Measurements from ENCODE around the gene TANGO6. TPM values are rescaled to one million over a fixed set of nuclear protein-coding genes. Genes with fewer than 3 reads are reported as not detected.

Gene TANGO6
- polyA plus RNA-seq, 1 donor (not counting 4 experiments of a cell fraction or from before 2014, with no cell fraction given) = 13.1 TPM

GRCh38 chr16:69040144-69040909, 197.0 kb downstream of the TANGO6 start:
- H4K20me1 ChIP-seq (ENCODE audit: control insufficient read depth, extremely low read depth, insufficient read depth, low read length) = no peaks in the 10 kb centered on the region
- dilution Hi-C loops (cut with MboI; ENCODE audit: extremely low pct_ligation_motif_present, low sequenced_read_pairs) = no loop called here
- peak overlapping the region; percentile 8 for H3K4me2 ChIP-seq (ENCODE audit: control insufficient read depth, extremely low read depth, insufficient read depth, low read depth, low read length)
- H3K4me3 ChIP-seq (ENCODE audit: control insufficient read depth in 2 of 3, extremely low read depth in 1 of 3, insufficient read depth in 2 of 3, low read depth in 1 of 3, low read length in 3 of 3) = no peak overlapping the region
- no peaks in the 10 kb centered on the region for H3K27me3 ChIP-seq (ENCODE audit: control insufficient read depth, extremely low read depth, insufficient read depth, low read length)
- H3K9ac ChIP-seq (ENCODE audit: control insufficient read depth, extremely low read depth, insufficient read depth, low read length) = no peak overlapping the region
- H3K4me1 ChIP-seq (ENCODE audit: control insufficient read depth, extremely low read depth, insufficient read depth, low read length) = peaks cover 29% of the 10 kb centered on the region
- H2AFZ ChIP-seq (ENCODE audit: control insufficient read depth, low read length) = no peak overlapping the region
- H3K9me3 ChIP-seq (ENCODE audit: control insufficient read depth, low read depth, low read length) = peaks cover 2% of the 10 kb centered on the region
- peak overlapping the region; percentile 37 for H3K27ac ChIP-seq (ENCODE audit: control insufficient read depth, insufficient read depth, low read length)
- TF ChIP-seq EZH2 (IDR thresholded peaks at IDR 0.05; ENCODE audit: low read length) = no peak
- TF ChIP-seq, protein P1, sequence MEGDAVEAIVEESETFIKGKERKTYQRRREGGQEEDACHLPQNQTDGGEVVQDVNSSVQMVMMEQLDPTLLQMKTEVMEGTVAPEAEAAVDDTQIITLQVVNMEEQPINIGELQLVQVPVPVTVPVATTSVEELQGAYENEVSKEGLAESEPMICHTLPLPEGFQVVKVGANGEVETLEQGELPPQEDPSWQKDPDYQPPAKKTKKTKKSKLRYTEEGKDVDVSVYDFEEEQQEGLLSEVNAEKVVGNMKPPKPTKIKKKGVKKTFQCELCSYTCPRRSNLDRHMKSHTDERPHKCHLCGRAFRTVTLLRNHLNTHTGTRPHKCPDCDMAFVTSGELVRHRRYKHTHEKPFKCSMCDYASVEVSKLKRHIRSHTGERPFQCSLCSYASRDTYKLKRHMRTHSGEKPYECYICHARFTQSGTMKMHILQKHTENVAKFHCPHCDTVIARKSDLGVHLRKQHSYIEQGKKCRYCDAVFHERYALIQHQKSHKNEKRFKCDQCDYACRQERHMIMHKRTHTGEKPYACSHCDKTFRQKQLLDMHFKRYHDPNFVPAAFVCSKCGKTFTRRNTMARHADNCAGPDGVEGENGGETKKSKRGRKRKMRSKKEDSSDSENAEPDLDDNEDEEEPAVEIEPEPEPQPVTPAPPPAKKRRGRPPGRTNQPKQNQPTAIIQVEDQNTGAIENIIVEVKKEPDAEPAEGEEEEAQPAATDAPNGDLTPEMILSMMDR (optimal IDR thresholded peaks at IDR 0.05 in 1 of 3, IDR thresholded peaks at IDR 0.05 in 1 of 3, conservative IDR thresholded peaks at IDR 0.05 in 1 of 3; ENCODE audit: extremely low read depth in 1 of 3, insufficient read depth in 2 of 3, low read length in 3 of 3) = no peak
- FAIRE-seq = peak; percentile 94
- DNase-seq (ENCODE audit: low read depth, low spot score) = no peak
- no peaks in the 10 kb centered on the region for H3K79me2 ChIP-seq (ENCODE audit: control insufficient read depth, insufficient read depth, low read length)
- H3K9me1 ChIP-seq (ENCODE audit: control insufficient read depth, extremely low read depth, insufficient read depth, low read length) = no peaks in the 10 kb centered on the region
- H3K36me3 ChIP-seq (ENCODE audit: control insufficient read depth in 2 of 2, extremely low read depth in 1 of 2, insufficient read depth in 2 of 2, low read length in 2 of 2) = peaks cover 1 to 3% of the 10 kb centered on the region in 2 experiments

GRCh38 chr16:69048328-69049120, 205.2 kb downstream of the TANGO6 start:
- no peak overlapping the region for H2AFZ ChIP-seq (ENCODE audit: control insufficient read depth, low read length)
- dilution Hi-C loops (cut with MboI; ENCODE audit: extremely low pct_ligation_motif_present, low sequenced_read_pairs) = no loop called here
- no peaks in the 10 kb centered on the region for H3K9me1 ChIP-seq (ENCODE audit: control insufficient read depth, extremely low read depth, insufficient read depth, low read length)
- no peak for FAIRE-seq
- no peaks in the 10 kb centered on the region for H4K20me1 ChIP-seq (ENCODE audit: control insufficient read depth, extremely low read depth, insufficient read depth, low read length)
- H3K9ac ChIP-seq (ENCODE audit: control insufficient read depth, extremely low read depth, insufficient read depth, low read length) = no peak overlapping the region
- H3K27ac ChIP-seq (ENCODE audit: control insufficient read depth, insufficient read depth, low read length) = no peak overlapping the region
- H3K4me2 ChIP-seq (ENCODE audit: control insufficient read depth, extremely low read depth, insufficient read depth, low read depth, low read length) = no peak overlapping the region
- TF ChIP-seq EZH2 (IDR thresholded peaks at IDR 0.05; ENCODE audit: low read length) = no peak
- TF ChIP-seq, protein P1 (optimal IDR thresholded peaks at IDR 0.05 in 1 of 3, IDR thresholded peaks at IDR 0.05 in 1 of 3, conservative IDR thresholded peaks at IDR 0.05 in 1 of 3; ENCODE audit: extremely low read depth in 1 of 3, insufficient read depth in 2 of 3, low read length in 3 of 3) = no peak
- no peak for DNase-seq (ENCODE audit: low read depth, low spot score)
- H3K27me3 ChIP-seq (ENCODE audit: control insufficient read depth, extremely low read depth, insufficient read depth, low read length) = no peaks in the 10 kb centered on the region
- H3K36me3 ChIP-seq (ENCODE audit: control insufficient read depth in 2 of 2, extremely low read depth in 1 of 2, insufficient read depth in 2 of 2, low read length in 2 of 2) = peaks cover 0 to 2% of the 10 kb centered on the region in 2 experiments
- H3K9me3 ChIP-seq (ENCODE audit: control insufficient read depth, low read depth, low read length) = no peaks in the 10 kb centered on the region
- peaks cover 13% of the 10 kb centered on the region for H3K4me1 ChIP-seq (ENCODE audit: control insufficient read depth, extremely low read depth, insufficient read depth, low read length)
- no peaks in the 10 kb centered on the region for H3K79me2 ChIP-seq (ENCODE audit: control insufficient read depth, insufficient read depth, low read length)
- H3K4me3 ChIP-seq (ENCODE audit: control insufficient read depth in 2 of 3, extremely low read depth in 1 of 3, insufficient read depth in 2 of 3, low read depth in 1 of 3, low read length in 3 of 3) = no peak overlapping the region

Measured in keratinocyte (primary cell).